ENCODE measurements around the gene PGLYRP2.

The PGLYRP2 gene

GRCh38 chr19:15456441-15456840 is 22.9 kb downstream of the PGLYRP2 start:
- no peak for DNase-seq

- no peak for DNase-seq
These were observed 23.3 kb downstream of the PGLYRP2 start for GRCh38 chr19:15455996-15456395.

DNA sequence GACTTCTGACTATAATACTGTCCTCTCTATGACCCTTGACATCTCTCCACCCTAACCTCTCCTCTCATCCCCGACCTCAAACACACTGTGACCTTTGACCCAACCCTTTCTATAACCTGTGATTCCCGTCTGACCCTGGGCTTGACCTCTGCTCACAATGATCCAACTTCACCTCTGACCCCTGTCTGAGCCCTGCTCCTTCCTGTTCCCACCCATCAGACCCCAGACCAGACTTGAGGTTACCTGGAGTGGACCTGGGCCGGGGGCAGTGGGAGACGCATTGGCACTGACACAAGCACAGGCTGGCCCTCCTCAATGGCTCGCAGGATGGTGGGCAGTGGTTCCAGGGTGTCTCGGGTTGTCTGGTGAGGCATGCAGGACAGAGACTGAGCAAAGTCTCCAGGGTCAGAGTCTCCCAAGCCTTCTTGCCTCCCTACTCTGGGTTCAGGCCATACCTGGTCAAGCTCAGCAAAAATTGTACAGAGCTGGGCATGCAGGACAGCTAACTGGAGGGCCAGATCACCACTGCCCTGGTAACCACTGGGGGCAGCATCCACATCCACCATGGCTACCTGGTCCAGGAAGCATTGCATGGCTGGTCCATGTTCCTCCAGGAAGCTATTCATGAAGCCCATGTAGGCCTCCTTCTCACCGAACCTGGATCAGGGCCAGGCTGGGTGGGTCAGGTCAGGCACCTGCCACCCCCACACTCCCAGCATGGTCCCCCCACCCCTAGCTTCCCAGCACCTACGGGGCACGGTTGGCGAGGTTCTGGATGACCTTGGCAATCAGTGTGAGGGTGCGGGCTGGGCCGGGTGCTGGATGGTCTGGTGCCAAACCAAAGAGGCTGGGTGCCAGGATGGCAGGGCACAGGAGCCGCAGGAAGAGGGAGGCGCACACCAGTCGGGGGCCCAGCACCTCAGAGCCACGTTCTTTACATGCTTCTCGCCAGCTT is 25.1 kb downstream of the PGLYRP2 start:
- no peak for DNase-seq

- DNase-seq = no peak
These were observed 26.2 kb downstream of the PGLYRP2 start for GRCh38 chr19:15453091-15453578.

DNA sequence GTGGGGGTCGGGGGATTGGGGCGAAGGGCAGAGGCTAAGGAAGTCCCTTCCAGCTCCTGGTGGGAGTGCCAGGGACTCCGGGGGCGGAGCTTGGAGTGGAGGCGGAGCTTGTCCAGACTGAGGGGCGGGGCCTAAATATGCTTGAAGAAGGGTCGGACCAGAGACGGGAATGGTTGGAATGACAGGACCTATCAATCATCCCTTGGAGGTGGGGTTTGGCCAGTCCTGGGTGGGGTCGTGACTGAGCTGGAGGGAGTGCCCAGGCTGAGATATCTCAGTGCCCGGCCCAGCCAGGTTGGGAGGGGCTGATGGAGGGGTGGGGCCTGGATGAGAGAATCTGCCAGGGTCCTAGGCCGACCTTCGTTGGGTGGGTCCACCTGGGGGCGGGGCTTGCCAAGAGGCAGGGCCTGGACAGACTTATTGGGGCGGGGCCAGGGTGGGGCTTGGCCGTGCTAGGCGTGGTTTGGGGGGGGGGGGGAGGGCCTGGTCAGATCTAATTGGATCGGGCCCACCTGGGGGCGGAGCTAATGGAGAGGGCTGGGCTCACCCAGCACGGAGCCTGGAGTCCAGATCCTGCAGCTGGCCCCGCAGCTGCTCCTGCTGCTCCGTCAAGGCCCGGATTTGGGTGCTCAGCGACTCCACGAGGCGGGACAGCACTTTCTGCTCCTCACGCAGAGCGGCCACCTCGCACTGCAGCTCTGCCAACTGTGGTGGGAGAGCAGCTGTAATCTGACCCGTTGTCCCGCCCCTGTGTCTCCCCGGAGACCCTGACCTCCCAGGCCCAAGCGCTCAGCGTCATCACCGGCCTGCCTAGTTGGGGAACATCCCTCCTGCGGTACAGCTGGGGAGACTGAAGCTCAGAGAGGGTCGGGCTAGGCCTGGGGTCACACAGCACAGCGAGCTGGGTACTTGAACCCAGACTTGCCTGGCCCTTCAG is 26.9 kb downstream of the PGLYRP2 start:
- peak; percentile 77 for DNase-seq

DNA sequence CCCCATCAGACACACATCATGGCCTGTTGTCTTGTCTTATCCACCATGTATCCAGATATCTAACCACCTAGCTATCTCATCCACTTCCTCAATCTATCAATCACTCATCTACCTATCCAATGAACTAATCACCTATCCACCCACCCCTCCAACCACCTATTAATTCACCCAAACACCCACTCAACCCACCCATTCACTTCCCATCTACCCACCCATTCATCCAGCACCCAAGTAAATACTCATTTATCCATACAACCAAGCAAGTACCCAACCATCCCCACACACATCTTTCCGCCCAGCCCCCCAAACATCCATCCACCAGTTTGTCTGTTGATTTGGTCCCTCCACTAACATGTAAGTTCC is 28.8 kb downstream of the PGLYRP2 start:
- DNase-seq = no peak

- peak; percentile 84 for DNase-seq
These were observed 29.4 kb downstream of the PGLYRP2 start, which contains the start of gene WIZ for GRCh38 chr19:15449620-15450527. WIZ (minus strand) TSS chr19:15449956; CDS start chr19:15448307, 1,649 bp downstream.

- DNase-seq = peak; percentile 9
These were observed 30.3 kb downstream of the PGLYRP2 start for GRCh38 chr19:15448778-15449619.

- DNase-seq = no peak
These were observed 31.1 kb downstream of the PGLYRP2 start for GRCh38 chr19:15448044-15448777.

DNA sequence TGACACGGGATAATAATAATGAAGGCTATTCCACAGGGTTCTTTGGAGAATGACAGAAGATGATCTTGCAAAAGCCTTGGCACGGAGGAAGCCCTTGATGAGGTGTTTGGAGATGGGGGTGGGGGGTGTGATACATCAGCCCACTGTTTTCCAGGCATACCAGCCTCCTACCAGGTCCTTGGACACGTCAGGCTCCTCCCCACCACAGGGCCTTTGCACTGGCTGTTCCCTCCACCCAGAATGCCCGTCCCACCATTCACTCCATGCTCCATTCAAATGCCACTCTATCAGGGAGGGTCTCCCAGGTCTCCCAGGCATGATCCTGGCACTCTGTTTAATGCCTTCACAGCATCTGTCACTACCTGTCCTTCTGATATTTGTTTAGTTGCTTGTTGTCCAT is 32.2 kb downstream of the PGLYRP2 start:
- no peak for DNase-seq

GRCh38 chr19:15445807-15446376 is 33.4 kb downstream of the PGLYRP2 start:
- DNase-seq = no peak

- no peak for DNase-seq
These were observed 34.1 kb downstream of the PGLYRP2 start for GRCh38 chr19:15445227-15445605.

- no peak for DNase-seq
These were observed 34.6 kb downstream of the PGLYRP2 start for GRCh38 chr19:15444505-15445226.

DNA sequence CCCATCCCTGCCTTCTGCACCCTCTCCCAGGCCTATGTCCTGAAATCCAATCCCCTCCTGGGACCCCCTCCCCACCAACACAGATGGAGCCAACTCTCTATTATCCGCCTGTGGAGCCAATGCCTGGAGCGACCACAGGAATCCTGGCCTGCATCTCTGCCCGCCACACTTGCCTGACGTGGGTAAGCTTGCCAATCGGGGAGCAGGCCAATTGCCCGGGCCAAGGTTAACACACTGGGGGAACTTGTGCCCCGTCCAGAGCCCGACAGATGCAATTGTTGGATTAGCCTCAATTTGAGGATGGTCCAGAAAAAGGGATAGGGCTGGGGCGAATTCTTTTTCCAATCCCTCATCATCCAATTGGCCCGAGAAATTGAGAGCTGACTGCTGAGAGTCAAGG is 35.5 kb downstream of the PGLYRP2 start:
- DNase-seq = no peak

DNA sequence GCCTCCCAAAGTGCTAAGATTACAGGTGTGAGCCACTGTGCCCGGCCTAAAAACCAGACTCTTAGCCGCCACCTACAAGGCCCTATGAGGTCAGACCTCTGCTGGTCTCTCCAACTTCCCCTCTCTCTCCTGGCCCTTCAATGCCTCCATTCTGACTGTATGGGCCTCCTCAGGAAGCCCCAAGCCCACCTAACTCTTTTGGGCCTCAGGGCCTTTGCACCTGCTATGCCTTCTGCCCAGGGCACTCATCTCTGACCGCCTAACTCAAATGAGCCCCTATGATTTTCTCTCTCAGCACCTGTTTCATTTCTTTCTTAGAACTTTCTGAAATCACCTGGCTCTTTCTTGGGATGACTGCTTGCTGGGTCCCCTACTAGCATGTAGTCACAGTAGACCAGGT is 36.0 kb downstream of the PGLYRP2 start:
- no peak for DNase-seq

GRCh38 chr19:15442142-15442920 is 37.0 kb downstream of the PGLYRP2 start:
- DNase-seq = no peak

DNA sequence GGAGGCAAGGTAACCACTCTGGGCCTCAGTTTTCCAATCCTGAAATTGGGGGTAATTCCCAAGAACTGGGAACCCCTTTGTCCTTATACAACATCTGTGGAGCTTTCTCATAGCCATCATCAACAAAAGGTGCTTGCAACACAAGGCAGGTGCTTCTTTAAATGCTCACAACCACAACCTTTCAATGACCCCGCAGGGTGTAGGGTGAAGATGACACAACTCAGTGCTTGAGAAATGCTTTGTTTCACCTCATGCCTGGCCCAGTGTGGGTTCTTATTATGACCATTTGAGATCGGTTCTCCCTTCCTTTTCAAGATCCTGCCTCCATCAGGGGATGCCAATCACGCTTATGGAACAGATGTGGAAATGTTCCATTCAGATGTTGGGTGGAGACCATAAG is 38.0 kb downstream of the PGLYRP2 start:
- DNase-seq = no peak
